ENCODE measurements around the gene MRGPRF.

Gene MRGPRF

DNA sequence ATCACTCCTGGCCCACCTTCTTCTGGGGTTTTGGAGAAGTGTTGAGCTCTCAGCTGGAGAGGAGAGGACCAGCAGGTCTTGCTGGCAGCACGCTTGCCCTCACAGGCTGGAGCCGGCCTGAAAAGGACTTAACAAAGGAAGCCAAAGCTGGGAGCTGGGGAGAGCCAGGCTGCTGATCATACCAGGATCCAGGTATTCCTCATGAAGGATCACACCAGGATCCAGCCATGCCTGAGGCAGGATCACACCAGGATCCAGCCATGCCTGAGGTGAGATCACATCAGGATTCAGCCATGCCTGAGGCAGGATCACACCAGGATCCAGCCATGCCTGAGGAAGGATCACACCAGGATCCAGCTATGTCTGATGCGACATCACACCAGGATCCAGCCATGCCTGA lies 49.3 kb downstream of the MRGPRF start:
- DNase-seq (ENCODE audit: low spot score) = no peak

DNA sequence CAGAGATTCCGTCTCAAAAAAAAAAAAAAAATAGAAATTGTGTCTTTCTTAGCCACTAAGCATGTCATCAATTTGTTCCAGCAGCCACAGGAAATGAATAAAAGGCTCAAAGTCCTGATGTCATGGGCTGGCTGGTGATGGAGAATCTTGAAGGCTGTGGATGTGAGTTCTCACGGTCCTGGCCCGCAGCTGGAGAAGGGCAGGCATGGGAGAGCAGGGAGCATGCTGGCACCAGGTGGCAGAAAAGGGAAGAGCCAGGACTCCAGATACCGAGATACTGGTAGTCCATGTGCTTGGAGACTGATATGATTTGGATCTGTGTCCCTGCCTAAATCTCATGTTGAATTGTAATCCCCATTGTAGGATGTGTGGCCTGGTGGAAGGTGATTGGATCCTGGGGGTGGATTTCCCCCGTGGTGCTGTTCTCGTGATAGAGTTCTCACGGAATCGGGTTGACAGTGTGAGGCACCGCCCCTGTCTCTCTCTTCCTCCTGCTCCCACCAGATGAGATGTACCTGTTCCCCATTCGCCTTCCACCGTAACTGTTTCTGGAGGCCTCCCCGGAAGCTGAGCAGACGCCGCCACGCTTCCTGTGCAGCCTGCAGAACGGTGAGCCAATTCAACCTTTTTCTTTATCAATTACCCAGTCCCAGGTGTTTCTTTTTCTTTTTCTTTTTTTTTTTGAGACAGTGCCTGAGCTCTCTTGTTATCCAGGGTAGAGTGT lies 50.4 kb downstream of the MRGPRF start:
- DNase-seq (ENCODE audit: low spot score) = no peak

DNA sequence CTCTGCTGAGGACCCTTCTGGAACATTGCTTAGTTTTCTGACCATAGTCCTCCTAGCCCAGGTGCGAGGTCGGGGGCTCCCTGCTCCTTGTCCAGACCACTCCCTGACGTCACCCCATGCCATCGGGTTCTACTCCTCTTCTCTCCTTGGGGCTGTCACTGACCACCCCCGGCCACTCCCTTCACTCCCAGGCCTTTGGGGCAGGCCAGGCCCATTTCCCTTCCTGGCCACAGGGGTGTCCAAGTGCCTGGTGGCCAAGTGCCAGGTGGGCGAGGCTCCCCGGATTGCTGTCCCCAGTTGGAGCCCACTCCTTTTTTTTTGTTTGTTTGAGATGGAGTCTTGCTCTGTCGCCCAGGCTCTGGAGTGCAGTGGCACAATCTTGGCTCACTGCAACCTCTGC lies 51.8 kb downstream of the MRGPRF start:
- no peak for DNase-seq (ENCODE audit: low spot score)

DNA sequence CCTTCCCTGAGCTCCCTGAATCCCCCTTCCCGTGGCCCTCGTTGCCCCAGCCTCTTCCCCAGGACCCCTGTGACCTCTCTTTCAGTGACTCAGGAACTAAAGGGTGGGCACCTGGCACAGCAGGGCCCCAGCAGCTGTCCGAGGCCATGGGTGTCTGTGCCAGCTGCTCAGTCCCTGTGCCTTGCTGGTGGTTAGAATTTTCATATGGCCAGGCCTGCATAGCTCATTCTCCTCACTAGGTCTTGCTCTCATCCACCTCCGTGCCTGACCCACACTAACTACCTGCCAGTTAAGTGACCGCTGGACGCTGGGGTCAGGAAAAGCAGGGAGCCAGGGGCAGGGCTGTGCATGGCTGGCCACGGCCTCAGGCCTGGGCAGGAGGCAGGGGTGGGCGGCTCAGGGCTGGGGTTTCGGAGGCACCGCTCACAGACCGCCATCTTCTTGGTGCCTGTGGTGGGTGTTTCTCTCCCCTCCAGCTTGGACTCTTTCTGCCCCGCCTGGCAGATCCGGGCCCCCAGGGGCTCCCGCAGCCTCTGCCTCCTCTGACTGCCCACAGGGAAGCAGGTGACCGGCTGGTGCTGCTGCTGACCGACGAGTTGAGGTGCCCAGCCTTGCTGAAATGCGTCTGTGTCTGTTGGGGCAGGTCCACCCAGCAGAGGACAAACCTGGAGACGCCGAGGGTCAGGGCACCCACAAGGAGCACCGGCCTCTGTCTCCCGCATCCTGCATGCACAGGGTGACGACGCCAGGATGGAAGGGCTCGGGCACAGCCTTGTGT lies 52.6 kb downstream of the MRGPRF start:
- no peak for DNase-seq (ENCODE audit: low spot score)

DNA sequence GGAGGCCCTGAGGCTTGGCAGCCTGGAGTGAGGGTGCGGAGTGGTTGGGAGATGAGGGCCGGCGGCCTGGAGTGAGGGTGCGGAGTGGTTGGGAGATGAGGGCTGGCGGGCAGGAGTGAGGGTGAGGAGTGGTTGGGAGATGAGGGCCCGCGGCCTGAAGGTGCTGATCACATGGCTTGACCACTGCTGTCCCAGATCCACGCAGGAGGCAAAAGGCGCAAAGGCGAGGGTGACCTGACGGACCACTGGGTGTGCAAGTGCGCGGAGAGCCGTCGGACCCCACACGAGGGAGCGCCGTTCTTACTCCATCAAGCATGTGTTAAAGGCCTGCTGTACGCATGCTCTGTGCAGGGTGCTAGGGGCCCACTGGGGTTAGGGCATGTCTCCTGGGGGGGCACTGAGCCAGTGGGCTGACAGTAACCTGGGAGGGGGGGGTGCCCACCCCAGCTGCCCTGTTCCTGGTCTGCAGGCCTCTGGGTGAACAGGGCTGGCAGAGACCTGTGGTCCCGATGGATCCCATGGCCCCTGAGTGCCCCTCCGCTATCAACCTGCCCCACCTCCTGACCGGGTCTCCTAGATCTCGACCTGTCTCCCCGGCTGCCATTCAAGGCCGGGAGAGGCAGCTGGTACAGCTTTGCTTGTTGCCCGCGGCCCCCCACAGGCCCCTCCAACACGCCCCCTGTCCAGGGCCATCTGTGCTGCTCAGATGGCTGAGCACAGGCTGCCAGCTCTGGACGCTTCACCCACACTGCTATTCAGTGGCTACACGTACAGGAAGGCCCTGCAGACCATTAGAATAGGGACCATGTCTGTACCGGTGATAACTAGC lies 53.4 kb downstream of the MRGPRF start:
- no peak for DNase-seq (ENCODE audit: low spot score)

DNA sequence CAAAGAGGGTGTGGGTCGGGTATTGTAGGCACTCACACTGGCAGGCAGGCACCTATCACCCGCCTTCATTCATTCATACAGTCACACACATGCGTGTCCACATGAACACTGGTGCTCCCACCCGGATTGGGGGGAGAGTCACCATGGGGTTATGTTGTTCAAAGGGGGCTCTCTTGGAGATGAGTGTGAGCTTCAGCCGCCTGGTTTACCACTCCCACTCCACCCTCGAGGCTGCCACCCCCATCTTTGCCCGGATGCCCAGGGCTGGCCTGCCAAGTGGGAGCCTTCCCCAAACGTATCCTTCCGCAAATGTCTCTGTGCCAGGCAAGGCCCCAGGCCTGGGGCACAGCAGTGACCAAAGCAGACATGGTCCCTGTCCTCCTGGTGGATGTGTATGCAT lies 54.8 kb downstream of the MRGPRF start:
- no peak for DNase-seq (ENCODE audit: low spot score)

DNA sequence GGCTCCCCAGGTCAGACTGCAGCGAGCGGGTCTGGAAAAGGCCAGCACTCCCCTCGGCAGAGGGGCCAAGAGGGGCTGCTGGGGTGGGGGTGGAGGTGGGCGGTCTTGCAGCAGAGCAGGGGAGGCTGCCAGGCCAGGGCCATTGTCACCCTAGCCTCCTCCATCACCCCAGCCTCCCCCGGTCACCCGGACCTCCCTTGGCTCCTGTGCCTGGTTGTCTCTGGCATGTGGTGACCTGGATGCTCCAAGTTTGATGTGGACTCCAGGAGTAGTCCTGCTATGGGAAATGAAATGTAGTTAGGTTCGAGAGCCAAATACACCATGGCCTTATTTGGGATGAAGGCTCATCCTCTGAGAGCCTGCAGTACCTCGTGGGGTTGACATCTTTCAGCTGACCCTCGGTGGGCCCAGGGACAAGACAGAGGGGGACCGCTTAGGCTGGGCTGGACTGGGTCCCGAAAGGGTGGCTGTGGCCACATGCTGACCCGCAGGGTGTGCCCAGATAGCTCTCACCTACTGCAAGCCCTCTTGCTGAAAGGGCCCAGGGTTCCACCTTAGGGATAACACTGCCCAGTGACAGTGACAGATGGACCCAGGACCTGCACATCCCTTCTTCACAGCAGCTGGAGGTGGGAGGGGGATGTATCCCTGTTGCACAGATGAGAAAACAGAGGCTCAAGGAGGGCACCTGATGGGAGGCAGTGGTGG lies 56.3 kb downstream of the MRGPRF start:
- DNase-seq (ENCODE audit: low spot score) = no peak

DNA sequence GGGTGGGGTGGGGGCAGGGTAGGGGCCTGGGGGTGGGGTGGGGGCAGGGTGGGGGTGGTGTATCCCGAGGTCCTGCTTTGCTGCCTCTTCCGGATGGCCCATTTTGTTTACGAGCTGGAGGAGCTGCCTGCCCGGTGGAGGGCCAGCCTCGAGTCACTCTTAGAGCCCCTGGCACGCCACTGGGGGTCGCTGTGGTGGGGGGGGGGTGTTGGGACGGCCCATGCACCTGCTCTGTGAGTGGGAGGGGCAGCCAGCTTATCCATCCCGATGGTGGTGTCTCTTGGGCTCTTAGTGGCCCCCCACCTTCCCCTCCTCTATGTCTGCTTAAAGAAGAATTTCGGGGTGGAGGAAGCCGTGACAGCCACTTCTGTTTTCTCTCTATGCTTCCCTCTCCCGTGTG lies 56.9 kb downstream of the MRGPRF start:
- no peak for DNase-seq (ENCODE audit: low spot score)

DNA sequence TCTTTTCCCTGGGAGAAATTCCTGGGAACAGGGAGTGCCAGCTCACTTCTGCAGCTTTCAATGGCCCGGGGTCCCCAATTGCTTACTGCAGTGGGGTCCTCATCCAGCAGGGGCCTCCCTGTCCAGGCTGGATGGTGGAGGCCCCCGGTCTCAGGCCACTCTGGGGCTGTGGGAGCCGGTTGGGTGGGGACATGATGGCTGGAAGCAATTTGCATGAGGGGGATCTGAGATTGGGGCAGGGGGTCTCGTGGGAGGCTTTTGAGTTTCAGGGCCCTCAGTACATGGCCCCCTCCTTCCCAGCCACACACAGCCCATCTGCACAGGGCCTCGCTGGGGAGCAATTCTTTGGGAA lies 57.5 kb downstream of the MRGPRF start:
- DNase-seq (ENCODE audit: low spot score) = no peak

DNA sequence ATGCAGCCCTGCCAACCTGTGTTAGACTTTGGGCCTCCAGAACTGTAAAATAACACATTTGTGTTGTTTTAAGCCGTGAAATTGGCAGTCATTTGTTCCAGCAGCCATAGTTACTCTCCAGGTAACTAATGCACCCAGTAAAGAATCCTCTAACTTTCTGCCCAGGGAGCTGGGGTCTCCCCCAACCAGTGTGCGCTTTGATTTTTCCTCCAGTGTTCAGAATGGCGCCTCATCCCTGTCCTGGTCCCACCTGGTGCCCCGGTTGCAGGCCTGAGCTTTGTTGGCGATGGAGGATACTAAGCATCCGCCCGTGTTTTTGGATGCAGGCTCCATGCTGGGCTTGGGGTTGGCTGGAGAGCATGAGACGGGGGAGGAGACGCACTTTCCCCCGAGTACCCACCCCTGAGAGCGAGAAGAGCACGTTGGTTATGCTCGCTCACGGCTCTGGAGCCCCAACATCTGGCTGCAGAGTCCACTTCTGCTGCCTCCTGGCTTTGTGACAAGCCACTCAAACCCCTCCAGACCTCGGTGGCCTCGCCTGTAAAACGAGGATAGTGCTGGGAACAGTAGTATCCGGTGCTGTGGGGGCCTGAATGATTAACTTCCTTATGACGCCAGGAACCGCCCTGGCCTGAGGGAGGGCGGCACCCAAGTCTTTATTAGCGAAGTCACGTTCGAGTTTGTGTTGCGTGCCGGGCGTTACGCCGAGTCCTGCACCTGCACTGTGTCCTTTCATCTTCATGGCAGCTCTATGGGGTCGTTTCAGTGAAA lies 58.0 kb downstream of the MRGPRF start:
- DNase-seq (ENCODE audit: low spot score) = no peak
